Measurements from ENCODE around the gene PAIP2.
"Not testable (repeated sequence)": the region's sequence is repeated elsewhere in the genome, so short reads cannot be mapped to it uniquely, and the experiment has no call there.

PAIP2 gene

DNA sequence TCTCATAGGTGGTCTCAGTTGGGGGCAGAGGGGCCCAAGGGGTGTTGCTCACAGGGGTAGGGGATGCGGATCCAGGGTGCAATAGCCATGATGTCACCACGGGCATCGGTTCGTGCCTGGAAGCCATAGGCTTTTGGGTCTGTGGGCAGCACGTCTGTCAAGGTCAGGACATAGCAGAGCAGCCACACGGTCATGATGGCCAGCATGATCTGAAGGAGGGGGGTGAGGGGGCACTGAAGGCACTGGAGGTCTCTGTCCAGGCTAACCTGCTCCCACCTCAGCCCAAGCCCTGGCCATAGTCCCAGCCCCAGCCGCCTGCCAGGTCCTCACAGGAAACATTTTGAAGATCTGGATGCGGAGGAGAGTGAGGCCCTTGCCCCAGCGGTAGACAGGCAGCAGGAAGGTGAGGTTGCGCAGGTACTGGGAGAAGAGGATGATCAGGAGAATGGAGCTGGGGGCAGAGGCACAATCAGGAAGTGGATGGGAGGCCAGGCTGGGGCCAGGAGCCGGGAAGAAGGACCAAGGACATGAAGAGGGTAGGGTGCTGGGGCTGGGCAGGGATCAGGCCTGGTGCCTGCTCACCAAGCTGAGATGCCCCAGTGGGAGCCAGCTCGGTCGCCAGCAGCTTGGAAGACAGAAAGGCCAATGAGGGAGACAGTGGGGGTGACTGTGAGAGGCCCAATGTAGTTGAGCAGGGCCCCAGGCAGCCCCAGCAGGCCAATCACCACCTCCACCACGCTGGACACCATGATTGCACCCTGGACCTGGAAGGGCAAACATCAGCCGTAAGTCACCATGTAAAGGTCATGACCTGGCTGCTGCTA lies 38.2 kb downstream of the PAIP2 start:
- no peak for DNase-seq

DNA sequence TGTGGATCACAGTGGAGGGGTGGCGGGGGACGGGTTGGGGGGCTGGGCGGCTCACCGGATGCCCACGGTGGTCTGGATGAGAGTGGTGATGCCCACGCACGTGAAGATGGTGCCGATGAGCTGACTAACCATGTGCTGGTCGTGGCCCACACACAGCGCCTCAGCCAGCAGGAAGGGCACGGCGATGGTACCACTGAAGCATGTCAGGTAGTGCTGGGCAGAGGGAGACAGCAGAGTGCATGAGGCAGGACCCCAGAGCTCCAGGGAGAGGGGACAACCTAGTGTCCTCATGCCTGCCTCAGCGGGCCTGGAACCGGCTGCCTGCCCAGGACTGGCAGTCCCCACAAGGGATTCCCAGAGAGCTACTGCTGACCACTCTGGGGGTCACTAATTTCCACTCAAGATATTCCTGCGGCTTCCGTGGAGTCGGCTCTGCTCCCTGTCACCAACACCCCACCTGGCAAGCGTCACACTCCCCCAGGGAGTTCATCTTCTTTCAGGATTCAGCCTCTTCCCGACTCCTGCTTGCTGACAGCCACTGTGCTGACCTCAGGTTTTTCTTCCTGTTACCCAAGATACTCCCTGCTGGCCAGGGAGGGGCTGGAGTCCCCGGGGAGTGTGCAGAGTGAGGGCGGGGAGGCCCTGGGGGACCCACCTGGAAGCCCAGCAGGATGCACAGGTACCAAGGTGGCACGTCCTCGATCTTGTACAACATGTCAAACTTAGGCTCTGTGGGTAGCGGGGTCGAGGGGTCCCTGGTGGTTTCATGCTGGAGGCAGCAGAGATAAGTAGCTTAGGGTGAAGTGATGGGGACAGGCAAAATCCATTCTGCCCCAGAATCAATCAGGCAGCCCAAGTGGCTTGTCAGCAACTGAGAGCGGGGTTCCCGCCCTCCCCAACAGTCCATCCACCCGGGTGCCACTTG lies 40.4 kb downstream of the PAIP2 start:
- DNase-seq: no peak

DNA sequence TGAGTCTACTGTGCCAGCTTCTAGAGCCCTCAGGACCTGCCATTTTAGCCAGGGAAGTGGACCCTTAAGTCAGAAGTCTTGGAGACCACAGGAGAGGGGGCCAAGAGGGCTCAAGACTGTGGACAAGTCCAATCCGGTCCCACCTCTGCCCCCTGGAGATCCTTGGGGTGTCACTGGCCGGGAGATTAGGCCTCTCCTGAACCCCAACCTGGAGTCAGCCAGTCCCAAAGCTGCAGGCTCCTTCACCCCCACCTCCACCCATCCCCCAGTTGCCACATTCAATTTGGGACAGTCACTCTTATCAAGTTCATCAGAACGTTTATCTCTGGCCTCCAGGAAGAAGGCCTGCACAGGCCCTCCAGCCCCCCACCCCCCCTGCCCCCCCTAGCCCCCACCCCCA lies 41.2 kb downstream of the PAIP2 start:
- no peak for DNase-seq

DNA sequence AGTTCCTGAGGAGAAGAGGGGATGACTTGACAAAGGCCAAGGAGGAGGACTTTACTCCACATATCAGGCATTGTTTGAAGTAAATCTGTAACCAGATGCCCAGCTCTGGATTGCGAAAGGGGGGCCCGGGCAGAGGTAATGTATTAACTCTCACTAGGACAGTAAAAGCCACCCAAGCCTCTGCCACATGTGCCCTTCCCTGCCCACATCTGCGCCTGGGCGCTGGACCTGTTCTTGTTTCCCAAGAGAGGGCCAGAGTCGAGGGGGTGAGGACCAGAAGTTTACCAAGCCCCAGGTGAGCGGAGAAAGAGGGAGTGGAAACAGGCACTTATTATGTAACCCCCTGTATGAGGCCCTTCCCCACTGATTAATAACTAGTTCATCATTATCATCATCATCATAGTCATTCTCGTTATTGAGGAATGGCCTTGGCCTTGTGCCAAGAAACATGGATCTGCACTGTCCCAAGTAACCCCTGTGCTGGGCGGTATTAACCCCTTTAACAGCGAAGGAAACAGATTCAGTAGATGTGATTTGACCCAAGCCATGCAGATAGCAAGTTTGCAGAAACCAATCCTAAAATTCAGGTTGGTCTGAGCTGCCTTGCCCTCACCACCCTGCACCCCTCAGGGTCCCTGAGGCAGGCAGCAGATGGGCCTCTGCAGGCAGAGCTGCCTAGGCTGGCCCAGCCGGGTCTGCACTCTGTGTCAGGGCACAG lies 41.8 kb downstream of the PAIP2 start, which contains the start of gene SLC23A1:
Gene SLC23A1, minus strand, starts transcription at position 23 of the 718 bp plus-strand sequence. CDS start 44 bp downstream, outside the sequence.
- DNase-seq: no peak

DNA sequence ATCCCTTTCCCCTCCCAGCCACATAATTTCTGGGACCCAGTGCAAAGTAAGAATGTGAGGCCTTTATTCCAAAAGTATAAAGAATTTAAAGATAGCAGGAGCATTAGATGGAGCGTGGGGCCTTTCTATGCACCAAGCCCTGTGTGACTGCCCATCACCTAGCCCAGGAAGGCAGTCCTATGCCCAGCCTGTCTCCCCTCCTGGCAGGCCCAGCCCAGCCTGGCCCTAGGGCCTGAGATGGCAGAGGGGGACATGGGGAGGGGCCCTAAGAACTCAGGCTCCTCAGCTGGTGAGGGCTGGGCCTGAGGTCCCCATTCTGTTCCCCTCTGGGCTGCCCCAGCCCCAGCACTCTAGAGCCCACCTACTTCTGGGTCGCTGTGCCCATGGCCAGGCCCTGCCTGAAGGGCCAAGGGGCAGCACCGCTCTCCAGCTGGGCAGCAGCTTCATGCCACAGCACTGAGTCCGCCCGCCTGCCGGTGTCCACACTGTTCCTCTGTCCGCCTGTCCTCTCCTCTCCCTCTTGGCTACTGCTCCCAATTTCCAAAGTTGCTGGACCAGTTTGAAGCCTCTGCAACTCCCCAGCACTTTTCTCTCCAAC lies 42.4 kb downstream of the PAIP2 start:
- no peak for DNase-seq

DNA sequence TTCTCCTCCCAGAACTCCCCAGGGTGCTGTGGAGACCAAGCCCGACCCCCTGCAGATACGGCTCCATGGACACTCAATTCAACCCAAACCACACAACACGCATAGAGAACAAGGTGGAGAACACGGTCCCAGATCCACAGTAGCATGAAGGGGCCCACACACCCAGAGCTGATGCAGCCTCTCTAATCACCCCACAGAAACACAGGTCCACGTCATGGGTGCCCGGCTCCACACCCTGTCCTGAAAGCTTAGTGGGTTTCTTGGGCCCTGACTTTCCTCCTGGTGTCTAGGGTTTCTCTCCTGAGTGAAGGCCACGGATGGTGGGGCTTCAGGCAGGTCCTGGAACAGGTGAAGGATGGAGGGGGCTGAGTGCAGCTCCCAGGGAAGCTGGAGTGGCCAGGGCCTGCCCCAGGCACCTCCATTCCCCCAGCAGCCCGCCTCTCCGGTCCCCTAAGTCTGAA lies 43.0 kb downstream of the PAIP2 start:
- no peak for DNase-seq

DNA sequence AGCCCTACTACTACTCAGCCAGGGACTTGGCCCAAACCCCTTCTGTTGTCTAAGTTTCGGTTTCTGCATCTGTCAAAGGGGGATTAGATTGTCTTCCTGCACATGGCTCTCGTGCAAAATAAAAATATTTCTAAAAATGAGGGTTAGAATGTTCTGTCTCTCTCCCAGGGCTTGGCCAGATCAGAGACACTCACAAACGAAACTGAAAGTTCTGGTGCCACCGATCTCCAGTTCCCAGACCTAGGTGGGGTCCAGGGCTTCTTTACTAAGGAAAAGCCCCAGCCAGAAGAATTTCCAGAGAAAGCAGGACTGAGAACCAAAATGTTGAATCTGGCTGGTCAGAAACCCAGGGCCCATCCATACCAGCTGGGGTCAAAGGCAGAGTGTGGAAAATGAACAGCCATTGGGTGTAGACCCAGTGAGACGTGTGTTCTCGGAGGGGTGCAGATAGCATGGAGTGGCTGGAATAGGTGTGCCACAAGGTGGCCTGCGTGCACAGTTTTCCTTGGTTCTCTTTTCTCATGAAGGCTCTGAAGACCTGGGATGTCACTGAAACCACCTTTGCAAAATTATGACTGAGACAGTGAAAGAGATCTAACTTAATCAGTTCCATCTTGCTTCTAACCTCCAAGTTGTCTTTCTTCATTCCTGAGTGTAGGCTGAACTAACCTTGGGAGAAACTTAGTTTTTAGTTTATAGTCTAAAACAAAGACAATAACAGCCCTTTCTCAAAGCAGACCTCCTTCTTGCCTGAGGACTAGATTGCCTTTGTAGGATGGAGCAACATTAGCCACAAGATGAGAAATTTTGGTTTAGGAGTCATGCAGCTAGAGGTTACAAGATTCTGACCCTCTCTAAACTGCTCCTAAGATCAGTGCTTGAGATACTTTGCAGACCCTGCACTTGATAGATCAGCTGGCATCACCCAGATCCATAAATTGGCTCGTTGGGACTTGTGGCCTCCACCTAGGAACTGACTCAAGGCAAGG lies 43.7 kb downstream of the PAIP2 start:
- no peak for DNase-seq

DNA sequence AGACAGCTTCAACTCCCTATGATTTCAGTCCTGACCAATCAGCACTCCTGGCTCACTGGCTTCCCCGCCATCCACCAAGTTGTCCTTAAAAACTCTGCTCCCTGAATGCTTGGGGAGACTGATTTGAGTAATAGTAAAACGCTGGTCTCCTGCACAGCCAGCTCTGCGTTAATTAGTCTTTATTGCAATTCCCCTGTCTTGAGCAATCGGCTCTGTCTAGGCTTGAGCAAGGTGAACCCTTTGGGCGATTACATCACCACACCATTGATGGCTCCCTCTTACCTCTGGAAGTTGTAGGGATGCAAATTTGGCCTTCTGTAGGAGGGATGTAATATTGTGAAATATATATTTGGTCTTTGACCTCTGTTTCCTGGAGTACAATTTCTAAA lies 44.4 kb downstream of the PAIP2 start:
- no peak for DNase-seq

DNA sequence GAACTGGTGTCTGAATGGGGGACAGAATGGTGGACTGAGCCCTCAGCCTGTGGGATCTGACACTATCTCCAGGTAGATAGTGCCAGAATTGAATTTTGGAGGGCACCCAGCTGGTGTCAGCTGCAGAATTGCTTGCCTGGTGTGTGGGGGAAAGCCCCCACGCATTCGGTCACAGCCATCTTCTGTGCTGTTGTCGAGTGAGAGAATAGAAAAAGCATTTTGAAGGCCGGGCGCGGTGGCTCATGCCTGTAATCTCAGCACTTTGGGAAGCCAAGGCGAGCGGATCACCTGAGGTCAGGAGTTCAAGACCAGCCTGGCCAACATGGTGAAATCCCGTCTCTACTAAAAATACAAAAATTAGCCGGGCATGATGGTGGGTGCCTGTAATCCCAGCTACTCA lies 45.3 kb downstream of the PAIP2 start:
- not testable (repeated sequence) for DNase-seq

DNA sequence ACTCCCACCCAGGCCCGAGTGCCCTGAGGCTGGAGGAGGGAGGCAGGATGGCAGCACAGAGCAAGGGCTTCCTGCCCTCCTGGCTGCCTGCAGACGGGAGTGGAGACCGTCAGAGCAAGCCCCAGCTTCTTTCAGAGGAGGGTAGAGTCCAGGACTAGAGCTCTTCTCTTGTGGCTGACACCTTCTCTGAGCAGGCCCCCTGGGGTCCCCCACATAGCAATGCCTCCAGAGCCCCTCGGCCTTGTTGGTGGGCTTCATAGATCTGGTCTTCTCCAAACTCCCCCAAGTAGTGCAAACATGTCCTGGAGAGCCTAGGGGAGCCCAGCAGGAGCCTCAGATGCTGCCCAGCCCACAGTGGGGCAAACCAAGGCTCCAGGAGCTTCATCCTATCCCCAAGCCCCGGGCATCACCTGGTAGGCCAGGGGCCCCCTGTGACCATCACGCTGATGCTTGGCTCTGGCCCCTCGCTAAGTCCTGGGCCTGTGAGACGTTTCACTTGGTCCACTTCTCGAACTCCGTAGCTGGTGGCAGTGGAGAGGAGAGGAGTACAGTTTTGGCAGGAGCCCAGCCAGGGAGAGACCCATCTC lies 46.0 kb downstream of the PAIP2 start:
- no peak for DNase-seq

DNA sequence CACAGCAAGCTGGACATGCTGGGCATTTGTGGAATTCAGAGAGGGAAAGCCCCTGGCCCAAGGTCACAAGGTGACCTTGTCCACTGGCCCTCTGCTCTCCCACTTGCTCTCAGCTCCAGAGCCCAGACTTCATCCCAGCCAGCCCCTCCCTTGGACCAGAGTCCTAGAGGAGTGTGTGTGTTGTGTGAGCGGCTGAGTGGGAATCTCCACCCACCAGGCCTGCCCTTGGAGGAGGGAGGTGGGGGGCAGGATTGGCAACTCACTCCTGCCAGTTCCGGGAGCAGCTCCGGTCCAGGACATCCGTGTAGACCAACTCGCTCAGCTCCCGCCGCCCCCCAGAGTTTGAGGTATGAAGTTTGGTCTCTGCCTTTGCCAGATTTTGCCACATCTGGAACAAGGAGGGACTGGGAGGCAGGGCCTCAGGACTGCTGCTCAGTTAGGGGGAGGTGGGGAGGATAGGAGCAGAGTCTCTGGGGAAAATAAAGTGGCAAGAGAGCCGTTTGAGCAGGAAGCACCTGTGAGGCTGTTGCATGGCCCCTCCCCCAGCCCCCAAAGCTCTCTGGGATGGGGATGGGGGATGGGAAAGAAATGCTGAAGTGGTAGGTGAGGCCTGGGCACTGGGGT lies 46.7 kb downstream of the PAIP2 start:
- DNase-seq: no peak

DNA sequence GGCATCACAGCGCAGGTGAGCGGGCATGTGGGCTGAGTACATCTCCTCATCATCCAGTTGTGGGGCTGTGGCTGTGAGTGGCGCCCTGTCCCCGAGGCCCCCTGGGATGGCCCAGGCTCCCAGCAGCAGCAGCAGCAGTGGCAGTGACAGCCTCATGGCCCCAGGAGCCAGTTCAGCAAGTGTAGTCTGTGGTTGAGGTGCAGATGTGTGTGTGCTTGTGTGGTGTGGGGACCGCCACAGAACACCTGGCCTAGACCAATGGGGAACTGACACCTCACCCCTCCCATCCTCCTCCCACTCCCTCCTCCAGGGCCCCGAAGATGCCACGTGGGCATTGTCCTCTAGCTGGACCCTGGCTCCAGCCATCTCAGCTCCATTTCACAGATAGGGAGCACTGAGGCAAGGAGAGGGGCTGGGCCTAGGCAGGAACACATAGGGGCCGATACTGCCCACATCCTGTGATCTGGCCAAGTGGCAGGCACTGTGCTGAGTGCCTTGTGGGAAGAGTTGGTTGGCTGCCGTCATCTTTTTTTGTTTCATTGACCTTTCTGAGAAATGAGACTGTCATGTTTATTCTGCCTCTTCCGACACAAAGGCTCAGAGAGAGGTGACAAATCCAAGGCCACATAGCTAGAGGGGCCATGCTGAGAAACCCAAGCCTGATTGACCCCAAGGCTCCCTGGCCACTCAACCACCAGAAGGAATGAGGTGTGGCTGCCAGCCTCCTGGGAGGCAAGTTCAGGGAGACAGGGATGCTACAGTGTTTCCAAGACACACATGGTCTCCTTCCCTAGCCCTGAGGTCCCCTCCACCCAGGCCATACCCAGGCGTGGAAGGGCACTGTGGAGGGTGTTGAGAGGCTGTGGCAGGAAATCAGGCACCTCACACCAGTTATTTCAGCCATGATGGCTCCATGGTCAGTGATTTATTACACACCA lies 48.3 kb downstream of the PAIP2 start, which contains the start of gene MZB1:
Gene MZB1, minus strand, starts transcription at position 213 of the 938 bp plus-strand sequence. Its CDS starts 57 bp downstream, at position 156.
- DNase-seq: peak; percentile 83

DNA sequence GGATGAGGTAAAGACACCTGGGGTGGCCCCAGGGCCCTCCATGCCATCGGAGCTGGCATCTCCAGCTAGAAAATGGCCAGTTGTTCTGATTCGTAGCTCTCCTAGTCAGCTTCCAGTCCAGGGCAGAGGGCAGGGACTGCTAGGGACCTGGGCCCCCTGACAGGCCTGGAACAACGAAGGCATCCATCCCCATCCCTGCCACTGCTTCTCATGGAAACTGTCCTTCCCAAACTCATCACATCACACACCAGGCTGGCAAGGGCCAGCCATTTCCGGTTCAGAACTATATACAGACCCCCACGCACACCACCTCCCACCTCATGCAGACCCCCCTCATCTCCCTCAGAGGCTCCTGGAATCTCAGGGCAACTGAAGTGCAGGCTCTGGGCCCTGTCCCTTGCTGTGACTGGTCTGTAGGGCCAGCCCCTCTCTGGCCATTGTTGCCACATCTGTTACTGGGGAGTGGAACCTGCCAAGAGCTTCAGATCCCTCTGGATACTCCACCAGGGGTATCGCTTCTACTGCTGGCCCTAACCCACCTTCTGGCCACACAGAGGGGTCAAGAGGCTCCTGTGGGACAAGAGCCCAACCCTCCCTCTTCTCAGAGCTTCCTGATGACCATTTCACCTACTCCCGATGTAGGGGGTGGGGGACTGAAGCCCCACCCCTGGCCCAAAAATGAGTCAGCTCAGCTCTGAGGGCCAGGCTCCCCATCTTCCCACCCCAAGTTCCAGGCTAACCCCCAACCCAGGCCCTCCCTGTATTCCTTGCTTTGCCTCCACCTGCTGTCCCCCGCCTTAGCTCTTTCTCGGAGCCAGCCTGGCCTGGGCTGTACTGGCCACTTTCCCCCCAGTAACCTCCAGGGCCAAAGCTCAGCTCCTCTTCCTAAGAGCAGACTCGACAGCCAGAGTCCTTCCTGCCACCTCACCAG lies 49.2 kb downstream of the PAIP2 start:
- DNase-seq: no peak

DNA sequence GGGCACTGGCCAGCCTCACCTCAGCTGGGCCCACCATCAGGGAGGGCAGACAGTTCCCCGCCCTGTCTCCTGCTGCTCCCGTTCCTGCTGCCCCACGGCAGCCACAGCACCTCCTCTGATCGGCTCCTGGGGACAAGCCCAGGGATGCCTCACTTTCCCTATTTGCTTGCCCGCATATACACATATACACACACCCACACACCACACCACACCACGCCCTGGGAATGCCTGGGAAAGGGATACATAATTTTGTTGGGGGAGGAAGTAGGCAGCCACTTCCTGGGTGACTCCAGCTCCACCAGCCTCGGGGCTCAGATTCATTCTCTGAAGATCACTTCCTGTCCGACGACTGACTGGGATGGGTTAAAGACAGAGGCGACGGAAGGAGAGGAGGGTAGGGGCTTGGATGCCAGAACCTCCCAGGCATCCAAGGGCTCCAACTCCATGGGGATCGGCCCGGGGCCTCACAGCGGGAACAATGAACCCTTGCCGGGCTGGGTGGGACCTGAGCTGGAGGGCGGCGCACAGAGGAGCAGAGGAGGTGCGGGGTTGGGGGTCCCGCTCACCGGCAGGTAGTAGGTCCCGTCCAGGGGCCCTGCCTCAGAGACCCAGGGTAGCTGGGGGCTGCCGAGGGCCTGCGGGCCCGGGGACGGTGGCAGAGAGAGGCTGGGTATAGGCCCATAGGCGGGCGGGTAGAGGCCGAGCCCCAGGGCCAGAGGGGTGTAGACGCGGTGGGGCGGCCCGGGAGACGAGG lies 50.1 kb downstream of the PAIP2 start:
- DNase-seq: peak; percentile 53

DNA sequence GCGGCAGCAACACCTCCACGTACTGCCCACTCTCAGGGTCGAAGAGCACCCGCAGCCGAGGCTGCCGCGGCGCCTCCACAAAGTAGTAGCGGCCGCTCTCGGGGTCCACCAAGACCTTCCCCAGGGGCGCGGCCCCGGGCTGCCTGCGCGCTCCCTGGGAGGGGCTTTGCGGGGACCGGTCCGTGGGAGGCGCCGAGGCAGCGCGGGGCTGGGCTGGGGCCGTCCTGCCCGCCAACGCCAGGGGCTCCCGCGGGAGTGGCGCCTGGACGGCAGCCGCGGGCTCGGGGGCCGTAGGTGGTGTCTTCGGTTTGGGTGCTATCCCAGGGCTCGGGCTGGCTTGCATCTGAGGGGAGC lies 50.6 kb downstream of the PAIP2 start:
- peak; percentile 44 for DNase-seq

DNA sequence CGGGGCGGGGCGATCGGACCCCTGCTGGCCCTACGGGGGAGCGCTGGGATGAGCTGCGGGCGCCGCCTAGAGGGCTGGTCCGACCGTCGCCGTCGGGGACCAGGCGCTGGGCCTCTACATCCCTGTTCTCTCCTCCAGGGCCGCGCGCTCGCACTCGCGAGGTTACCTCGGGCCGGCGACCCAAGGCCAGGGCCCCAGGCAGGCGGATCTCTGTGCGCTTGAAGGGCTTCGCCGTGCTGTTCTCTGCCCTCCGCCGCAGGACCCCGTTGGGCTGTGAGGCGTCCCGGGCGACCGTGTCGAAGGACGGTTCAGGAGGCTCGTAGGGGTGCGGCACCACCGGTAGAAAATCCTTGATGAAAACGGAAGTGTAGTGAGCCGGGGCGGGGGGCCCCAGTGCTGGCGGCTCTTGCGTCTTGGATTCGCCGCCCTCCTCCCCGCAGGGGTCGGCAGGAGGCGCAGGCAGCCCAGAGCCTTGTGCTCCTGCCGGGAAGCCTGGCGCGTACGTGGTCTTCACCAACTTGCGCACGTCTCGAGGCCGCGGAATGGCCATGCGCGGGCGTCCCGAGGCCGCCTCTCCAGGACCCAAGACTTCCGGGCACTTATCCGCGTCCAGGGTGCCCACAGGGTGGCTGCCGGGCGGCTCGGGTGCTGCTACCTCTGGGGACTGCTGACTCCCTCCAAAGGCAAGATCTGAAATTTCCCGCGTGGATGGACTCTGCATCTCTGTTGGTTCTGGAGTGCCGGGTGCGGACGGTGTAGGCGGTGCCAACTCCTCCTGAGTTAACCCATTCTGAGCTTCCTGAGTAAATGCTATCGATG lies 51.2 kb downstream of the PAIP2 start:
- DNase-seq: peak; percentile 92
